CD4-positive, alpha-beta T cell treated with Interleukin-12 subunit alpha and Interleukin-12 subunit beta, for 1 hour (primary cell): ENCODE data around the gene PPY.
"Not testable (repeated sequence)": the region's sequence is repeated elsewhere in the genome, so short reads cannot be mapped to it uniquely, and the experiment has no call there.

Experiments
- DNase-seq: peaks from one replicate; pipeline ENCODE4 v3.0.0-alpha.2; 2020

PPY gene

GRCh38 chr17:43942051-43942685 is at the start of gene PPY:
Gene PPY (minus strand): TSS chr17:43942476. CDS start chr17:43941654, 822 bp downstream.
- no peak for DNase-seq

GRCh38 chr17:43988301-43988700 is 46.0 kb upstream of the PPY start:
- no peak for DNase-seq

DNA sequence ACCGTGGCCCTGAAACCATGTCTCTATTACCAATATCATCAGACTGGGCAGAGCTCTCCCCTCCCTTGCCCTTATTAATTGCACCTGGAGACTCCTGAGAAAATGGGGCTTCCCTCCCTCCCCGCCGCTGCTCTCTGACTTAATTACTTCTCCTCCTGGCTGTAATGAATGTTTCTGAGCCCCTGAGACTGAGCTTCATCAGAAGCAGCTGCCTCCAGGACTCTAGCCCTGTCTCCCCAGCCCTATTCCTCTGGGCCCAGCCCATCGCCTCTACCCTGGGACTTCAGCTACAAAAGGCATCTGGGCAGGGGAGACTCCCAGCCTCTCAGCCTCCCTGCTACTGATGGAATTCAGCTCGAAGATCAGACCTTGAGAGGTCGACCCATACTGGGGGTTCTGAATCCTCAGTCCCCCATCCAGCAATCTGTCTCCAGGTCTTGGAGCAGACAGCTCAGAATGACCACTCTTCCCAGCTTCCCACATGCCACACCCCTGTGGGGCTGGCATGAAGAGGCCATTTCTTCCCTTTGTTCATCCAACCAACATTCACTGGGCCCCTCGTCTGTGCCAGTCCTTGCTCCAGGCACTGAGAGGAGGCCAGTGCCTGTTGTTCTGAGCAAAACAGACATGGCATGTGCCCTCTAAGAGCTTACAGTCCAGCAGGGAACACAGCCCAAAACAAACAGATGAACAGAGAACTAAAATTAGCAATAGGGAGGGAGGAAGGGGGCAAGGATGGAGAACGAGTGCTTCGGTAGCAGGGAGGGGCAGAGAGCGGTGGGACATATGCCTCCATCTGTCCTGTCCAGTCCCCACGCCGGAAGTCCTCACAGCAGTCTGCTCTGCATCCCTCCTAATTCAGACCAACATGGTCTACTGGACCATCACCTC is 45.1 kb upstream of the PPY start:
- DNase-seq: no peak

DNA sequence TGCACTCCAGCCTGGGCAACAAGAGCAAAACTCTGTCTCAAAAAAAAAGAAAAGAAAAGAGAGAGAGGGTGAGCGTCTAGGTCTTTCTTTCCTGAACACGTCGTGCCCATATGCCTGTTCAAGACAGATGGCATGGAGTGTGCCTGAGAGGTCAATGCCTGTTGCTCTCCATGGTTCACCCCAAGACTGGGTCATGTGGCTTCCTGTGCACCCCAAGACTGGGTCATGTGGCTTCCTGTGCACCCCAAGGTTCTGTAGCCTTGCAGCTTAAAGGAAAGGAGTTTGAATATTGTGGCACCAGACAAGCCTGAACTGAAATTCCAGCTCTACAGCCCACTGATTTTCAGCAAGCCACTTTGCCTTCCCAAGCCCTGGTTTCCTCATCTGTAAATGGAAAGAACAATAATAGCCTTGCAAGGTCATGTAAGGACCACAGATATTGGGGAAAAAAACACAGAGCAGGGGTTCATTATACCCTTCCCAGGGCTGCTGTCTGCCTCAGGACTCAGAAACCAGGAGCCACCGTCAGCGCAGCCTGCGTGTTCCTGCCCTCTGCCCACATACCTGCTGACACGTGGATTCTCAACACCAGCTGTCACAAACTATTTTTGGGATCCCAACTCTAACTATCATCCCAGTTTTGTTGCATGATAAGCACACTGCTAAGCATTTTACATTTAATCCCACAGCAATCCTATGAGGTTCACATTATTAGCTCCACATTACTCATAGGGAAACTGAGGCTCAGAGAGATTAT is 44.1 kb upstream of the PPY start:
- no peak for DNase-seq

- DNase-seq: no peak
Measured at GRCh38 chr17:43984521-43984920, 42.2 kb upstream of the PPY start.

GRCh38 chr17:43983515-43984411 is 41.5 kb upstream of the PPY start:
- DNase-seq: no peak

GRCh38 chr17:43983196-43983514 is 40.9 kb upstream of the PPY start:
- DNase-seq: no peak

DNA sequence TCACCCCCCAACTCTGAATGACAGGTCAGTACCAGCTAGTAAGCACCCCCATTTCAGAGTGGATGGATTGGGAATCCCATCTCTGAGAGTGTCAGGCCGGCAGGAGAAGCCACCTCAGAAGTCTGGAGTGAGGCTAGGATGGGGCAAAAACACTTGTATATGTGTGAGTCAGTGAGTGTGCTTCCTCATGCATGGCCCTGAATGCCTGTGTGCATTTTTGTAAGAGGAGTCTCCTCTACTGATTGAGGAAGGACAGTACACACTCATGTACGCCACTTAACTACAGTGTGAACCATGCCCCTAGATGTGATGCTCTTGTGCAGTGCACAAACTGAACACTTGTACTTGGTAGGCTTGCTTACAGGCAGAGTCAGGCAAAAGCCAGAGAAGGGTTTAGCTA is 39.9 kb upstream of the PPY start:
- DNase-seq: no peak

DNA sequence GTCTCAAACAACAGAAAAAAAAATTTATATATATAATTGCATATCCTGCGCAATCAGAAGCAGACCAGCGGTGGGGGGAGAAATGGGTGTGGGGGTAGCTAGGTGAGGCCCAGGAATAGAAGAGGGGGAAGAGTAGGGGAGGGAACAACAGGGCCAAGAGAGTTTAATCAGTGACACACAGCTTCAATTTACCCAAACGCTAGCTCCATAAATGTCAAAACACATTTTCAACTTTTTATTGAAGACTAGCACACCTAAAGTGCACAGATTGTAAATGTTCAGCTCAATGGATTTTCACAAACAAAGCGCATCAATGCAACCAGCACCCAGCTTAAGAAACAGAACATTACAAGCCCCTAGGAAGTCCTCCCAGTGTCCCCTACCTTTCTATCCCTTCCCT is 37.4 kb upstream of the PPY start:
- no peak for DNase-seq

DNA sequence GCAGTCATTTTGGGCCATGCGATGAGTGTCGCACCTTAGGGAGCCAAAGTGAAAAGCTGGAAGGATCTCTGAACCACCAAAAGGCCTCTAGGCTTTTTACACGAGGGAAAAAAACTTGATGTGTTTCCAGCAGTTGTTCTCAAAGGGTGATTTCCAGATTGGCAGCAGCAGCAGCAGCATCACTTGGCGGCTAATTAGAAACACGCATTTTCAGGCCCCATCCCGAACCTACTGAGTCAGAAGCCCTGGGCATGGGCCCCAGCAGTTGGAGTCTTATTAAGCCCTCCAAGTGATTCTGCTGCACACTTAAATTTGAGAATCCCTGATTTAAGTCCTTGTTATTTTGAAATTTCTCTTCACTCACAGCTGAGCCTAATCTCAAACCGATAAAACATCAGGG is 36.7 kb upstream of the PPY start:
- no peak for DNase-seq

DNA sequence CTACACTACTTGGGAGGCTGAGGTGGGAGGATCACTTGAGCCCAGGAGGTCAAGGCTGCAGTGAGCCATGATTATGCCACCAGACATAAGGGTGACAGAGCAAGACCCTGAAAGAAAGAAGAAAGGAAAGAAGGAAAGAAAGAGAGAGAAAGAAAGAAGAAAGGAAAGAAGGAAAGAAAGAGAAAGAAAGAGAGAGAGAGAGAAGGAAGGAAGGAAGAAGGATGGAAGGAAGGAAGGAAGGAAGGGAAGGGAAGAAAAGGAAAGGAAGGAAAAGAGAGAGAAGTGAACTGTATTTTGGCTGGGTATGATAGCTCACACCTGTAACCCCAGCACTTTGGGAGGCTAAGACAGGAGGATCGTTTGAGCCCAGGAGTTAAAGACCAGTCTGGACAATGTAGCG is 35.8 kb upstream of the PPY start:
- no peak for DNase-seq

- DNase-seq: no peak
Measured at GRCh38 chr17:43976963-43977837, 34.9 kb upstream of the PPY start.

DNA sequence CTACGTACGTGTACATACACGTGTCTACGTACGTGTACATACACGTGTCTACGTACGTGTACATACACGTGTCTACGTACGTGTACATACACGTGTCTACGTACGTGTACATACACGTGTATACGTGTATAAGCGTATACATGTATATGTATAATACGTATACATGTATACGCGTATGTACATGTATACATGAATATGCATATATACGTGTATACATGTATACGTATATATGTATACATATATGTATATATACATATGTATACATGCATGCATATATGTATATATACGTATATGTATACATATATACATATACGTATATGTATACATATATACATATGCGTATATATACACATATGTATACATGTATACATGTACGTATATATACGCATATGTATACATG is 33.6 kb upstream of the PPY start:
- DNase-seq: no peak

GRCh38 chr17:43974382-43975266 is 32.3 kb upstream of the PPY start:
- no peak for DNase-seq

DNA sequence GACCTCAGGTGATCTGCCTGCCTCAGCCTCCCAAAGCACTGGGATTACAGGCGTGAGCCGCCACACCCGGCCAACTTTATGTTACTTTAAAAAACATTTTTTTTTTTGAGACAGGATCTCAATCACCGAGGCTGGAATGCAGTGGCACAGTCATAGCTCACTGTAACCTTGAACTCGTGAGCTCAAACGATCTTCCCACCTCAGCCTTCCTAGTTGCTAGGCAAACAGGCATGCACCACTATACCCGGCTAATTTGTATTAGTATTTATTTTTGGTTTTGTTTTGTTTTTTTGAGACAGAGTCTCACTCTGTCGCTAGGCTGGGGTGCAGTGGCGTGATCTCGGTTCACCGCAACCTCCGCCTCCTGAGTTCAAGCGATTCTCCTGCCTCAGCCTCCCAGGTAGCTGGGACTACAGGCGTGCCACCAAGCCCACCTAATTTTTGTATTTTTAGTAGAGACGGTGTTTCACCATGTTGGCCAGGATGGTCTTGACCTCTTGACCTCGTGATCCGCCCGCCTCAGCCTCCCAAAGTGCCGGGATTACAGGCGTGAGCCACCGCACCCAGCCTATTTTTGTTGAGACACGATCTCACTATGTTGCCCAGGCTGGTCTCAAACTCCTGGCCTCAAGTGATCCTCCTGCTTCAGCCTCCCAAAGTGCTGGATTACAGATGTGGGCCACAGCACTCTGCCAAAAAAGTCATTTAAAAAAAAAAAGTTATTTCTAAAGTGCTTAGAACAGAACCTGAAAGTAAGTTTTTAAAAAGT is 30.4 kb upstream of the PPY start:
- DNase-seq: not testable (repeated sequence)

DNA sequence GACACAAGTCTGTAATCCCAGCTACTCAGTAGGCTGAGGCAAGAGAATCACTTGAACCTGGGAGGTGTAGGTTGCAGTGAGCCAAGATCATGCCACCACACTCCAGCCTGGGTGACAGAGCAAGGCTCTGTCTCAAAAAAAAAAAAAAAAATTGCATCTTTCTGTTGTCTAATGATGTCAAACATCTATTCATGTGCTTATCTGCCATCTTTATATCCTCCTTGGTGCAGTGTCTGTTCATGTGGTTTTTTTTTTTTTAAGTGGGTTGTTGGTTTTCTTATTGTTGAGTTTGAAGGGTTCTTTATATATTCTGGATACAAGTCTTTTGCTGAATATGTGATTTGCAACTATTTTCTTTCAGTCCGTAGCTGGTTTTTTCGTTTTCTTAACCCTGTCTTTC is 29.2 kb upstream of the PPY start:
- DNase-seq: not testable (repeated sequence)

GRCh38 chr17:43970366-43970765 is 28.1 kb upstream of the PPY start:
- no peak for DNase-seq

- DNase-seq: no peak
Measured at GRCh38 chr17:43967251-43967875, 25.1 kb upstream of the PPY start.

GRCh38 chr17:43966276-43966675 is 24.0 kb upstream of the PPY start:
- DNase-seq: no peak
